ENCODE measurements around the gene ATG4B.
A peak's percentile ranks its signal among the peaks of the same experiment; 100 is the strongest.

Gene ATG4B

GRCh38 chr2:241690202-241690717 lies 52.8 kb downstream of the ATG4B start:
- DNase-seq (ENCODE audit: low read depth), result no peak

DNA sequence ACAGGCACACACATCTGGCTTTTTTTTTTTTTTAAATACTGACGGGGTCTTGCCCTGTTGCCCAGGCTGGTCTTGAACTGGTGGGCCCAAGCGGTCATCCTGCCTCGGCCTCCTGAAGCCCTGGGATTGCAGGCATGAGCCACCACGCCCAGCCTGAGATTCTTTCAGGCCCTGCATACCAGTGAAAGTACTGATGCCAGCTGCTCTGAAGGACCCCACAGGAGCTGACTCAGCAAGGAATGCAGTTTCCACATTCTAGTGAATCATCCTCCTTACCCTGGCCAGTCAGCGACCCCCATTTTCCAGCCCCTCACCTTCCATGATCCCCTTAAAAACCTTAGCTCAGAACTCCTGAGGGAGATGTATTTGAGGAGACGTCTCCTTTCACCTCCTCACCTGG lies 55.0 kb downstream of the ATG4B start:
- no peak for DNase-seq (ENCODE audit: low read depth)

- DNase-seq (ENCODE audit: low read depth), result no peak
Measured at GRCh38 chr2:241695651-241696050, 58.2 kb downstream of the ATG4B start.

GRCh38 chr2:241701149-241701398 lies 63.6 kb downstream of the ATG4B start:
- DNase-seq (ENCODE audit: low read depth), result no peak

GRCh38 chr2:241701399-241702154 lies 64.1 kb downstream of the ATG4B start, which contains the start of gene ING5:
Gene ING5, plus strand, starts transcription at chr2:241702039. Its CDS starts 27 bp downstream, at chr2:241702066.
- DNase-seq (ENCODE audit: low read depth), result peak; percentile 94

DNA sequence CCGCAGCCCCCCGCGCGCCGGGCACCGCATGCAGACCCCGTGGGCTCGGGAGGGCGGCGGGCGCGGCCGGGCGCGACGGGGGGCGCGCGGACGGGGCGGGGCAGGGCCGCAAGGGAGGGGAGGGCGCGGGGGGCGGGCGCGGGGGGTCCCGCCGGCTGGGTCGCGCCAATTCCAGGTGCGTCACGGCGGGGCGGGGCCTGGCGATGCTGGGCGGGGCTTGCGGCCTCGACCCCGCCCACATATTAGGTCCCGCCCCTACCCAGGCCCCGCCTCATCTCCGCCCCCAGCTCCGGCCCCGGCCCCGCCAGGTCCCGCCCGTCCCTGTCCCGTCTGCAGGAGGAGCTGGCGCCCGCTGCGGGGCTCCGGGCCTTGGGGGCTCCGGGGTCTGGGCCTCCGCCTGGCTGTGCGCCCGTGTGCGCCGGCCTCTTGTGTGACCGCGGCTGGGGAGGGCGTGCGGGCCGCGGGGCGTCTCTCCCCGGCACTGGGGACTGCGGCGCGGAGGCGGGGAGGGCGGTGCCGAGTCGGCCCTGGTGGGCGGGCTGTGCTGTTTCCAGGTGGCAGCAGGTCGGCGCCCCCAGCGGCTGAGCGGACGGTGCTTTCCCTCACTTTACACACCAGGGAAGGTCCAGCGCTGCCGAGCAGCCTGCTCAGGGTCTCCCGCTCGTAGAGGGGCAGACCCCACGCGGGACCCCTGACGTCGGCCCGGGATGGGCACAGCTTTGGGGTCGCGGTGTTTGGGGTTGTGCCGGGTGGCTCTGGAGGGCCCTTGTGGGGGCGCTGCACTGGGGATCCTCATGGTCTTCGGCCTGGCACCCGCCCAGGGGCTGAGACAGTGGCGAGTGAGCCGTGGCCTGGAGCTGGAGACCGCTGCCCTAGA lies 64.9 kb downstream of the ATG4B start:
- peak; percentile 78 for DNase-seq (ENCODE audit: low read depth)

DNA sequence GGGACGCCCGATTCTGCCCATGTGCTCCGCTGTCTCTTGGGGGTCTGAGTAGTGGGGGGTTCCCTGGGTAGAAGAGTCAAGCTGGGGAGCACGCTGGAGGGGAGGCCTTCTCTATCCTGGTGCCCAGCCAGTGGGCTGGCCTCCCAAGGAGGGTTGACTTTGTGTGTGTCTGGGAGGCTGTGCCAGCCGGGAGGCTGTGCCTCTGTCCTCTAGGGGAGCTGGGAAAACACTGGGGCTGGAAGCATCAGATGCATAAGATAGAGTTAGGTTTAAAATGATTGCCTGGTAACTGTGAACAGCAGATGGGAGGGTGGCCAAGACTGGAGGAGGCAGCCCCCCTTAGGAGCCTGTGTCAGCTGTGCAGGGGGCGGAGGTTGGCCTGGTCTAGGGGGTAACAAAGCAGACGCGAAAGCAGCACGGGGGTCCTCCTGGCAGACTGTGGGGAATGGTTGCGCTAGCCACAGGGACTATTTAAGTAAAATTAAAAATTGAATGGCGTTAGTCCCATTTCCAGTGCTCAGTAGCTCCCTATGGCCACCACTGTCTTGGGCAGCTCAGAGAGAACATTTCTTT lies 65.6 kb downstream of the ATG4B start:
- DNase-seq (ENCODE audit: low read depth), result no peak

- DNase-seq (ENCODE audit: low read depth), result no peak
Measured at GRCh38 chr2:241706537-241706936, 69.0 kb downstream of the ATG4B start.

DNA sequence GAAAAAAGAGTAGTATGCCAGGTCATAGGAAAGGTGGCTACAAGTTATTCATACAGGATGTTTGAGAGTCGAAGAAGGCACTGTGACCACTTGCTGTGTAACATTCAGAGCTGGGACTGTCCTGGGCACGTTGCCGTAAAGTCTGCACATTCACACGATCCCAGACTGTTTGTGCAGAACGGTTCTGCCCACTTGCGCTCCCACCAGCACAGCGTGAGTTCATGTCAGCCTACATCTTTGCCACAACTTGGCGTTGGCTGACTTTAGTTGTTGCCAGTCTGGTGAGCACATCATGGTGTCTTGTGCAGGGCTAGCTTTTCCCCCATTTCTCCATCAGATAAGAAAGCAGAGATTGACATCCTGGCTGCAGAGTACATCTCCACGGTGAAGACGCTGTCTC lies 71.4 kb downstream of the ATG4B start:
- no peak for DNase-seq (ENCODE audit: low read depth)

- DNase-seq (ENCODE audit: low read depth), result no peak
Measured at GRCh38 chr2:241719093-241719492, 81.6 kb downstream of the ATG4B start.

DNA sequence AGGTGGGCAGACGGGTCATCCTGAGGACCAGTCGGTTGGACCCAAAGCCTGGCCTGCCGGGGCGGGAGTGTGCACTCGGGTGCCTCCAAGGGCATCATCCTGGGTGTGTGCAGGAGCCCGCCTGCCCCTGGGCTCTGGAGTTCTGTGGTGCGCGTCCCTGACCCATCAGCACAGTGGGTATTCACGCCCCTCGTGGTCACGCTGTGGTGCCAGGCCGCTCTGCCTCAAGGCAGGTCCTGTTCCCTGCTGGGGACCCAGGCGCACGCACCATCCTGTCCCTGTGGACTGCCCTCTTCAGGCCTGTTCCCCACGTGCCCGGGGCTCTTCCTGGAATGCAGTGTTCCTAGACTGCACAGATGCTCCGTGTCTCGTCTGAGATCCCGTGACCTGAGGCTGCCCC lies 82.6 kb downstream of the ATG4B start:
- no peak for DNase-seq (ENCODE audit: low read depth)

DNA sequence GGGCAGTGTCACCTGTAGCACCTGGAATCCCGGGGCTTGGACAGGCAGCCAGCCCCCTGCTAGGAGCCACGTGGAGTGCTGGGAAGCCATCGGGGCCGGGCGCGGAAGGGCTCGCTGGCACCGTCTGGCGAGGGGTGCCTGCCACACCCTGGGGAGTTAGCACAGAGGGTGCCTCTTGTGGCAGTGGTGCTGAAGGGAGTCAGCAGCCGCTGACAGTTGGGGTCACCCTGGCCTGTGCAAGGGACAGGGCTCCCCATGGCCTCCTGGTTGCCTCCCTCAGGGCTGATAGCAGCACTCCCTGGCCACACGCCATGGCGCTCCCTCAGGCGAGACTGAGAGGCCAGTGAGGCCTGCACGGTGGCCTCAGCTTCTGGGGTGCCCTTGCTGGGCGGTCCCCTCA lies 83.1 kb downstream of the ATG4B start:
- DNase-seq (ENCODE audit: low read depth), result no peak

- DNase-seq (ENCODE audit: low read depth), result no peak
Measured at GRCh38 chr2:241721852-241722251, 84.4 kb downstream of the ATG4B start.

- DNase-seq (ENCODE audit: low read depth), result no peak
Measured at GRCh38 chr2:241722896-241723454, 85.5 kb downstream of the ATG4B start.

Measured in activated T-helper 1 cell treated with Interleukin-2 at 50 U/mL for 16 hours (primary cell).